Uterus (tissue), 2 donors: ENCODE measurements around the gene SPINT1.

ENCODE experiments used
- CTCF ChIP-seq, 4 experiments: fragments of 200-600 bp in 2 of 4; fragments of 450-650 bp in 2 of 4; sonication (generic) in 2 of 4; IDR thresholded peaks; one replicate each; pipeline ENCODE4 v1.5.1; 2016 to 2019; ENCODE audit warnings: antibody characterized with exemption in 4 of 4, mild to moderate bottlenecking in 2 of 4, moderate library complexity in 1 of 4
- POLR2A ChIP-seq, 2 donors: fragments of 450-650 bp; IDR thresholded peaks; one replicate each; pipeline ENCODE4 v1.6.1; 2016; ENCODE audit warnings: antibody characterized with exemption in 2 of 2, mild to moderate bottlenecking in 1 of 2, moderate library complexity in 1 of 2

- no peak for TF ChIP-seq CTCF (IDR thresholded peaks at IDR 0.05)
- no peak for TF ChIP-seq POLR2A (IDR thresholded peaks at IDR 0.05)
Measured at GRCh38 chr15:40852529-40852928, 8.7 kb downstream of the SPINT1 start.
